ENCODE data around the gene NTHL1.
"Not testable (repeated sequence)": the region's sequence is repeated elsewhere in the genome, so short reads cannot be mapped to it uniquely, and the experiment has no call there.

NTHL1 gene

GRCh38 chr16:2028146-2028545 lies 19.5 kb downstream of the NTHL1 start:
- DNase-seq (ENCODE audit: low read depth in 2 of 2): no peak

- no peak for DNase-seq (ENCODE audit: low read depth in 2 of 2)
Measured at GRCh38 chr16:2027024-2028010, 20.3 kb downstream of the NTHL1 start.

- no peak for DNase-seq (ENCODE audit: low read depth in 2 of 2)
Measured at GRCh38 chr16:2026461-2027023, 21.1 kb downstream of the NTHL1 start, which contains the start of gene NHERF2. NHERF2 (plus strand) TSS chr16:2026902; CDS start chr16:2027006, 104 bp downstream.

- no peak for DNase-seq (ENCODE audit: low read depth in 2 of 2)
Measured at GRCh38 chr16:2025878-2026460, 21.7 kb downstream of the NTHL1 start.

- no peak for DNase-seq (ENCODE audit: low read depth in 2 of 2)
Measured at GRCh38 chr16:2025251-2025650, 22.4 kb downstream of the NTHL1 start.

GRCh38 chr16:2024032-2024420 lies 23.6 kb downstream of the NTHL1 start:
- DNase-seq (ENCODE audit: low read depth in 2 of 2): no peak

GRCh38 chr16:2023092-2024031 lies 24.3 kb downstream of the NTHL1 start:
- peak; percentile 95 to 96 for DNase-seq (ENCODE audit: low read depth in 2 of 2)

- DNase-seq (ENCODE audit: low read depth in 2 of 2): no peak
Measured at GRCh38 chr16:2022723-2023091, 24.9 kb downstream of the NTHL1 start.

- DNase-seq (ENCODE audit: low read depth in 2 of 2): no peak
Measured at GRCh38 chr16:2019921-2020831, 27.5 kb downstream of the NTHL1 start.

- DNase-seq (ENCODE audit: low read depth in 2 of 2): no peak
Measured at GRCh38 chr16:2019518-2019920, 28.1 kb downstream of the NTHL1 start, which contains the start of gene NPW. NPW (plus strand) TSS chr16:2019785.

GRCh38 chr16:2016407-2016922 lies 31.2 kb downstream of the NTHL1 start:
- DNase-seq (ENCODE audit: low read depth in 2 of 2): no peak

GRCh38 chr16:2015947-2016208 lies 31.8 kb downstream of the NTHL1 start:
- DNase-seq (ENCODE audit: low read depth in 2 of 2): no peak

GRCh38 chr16:2015117-2015946 lies 32.3 kb downstream of the NTHL1 start:
- DNase-seq (ENCODE audit: low read depth in 2 of 2): no peak

GRCh38 chr16:2013527-2013926 lies 34.1 kb downstream of the NTHL1 start:
- no peak for DNase-seq (ENCODE audit: low read depth in 2 of 2)

GRCh38 chr16:2011726-2012125 lies 35.9 kb downstream of the NTHL1 start:
- DNase-seq (ENCODE audit: low read depth in 2 of 2): not testable (repeated sequence)

- peak; percentile 66 to 69 for DNase-seq (ENCODE audit: low read depth in 2 of 2)
Measured at GRCh38 chr16:2009791-2010510, 37.7 kb downstream of the NTHL1 start, which contains the start of gene ZNF598. ZNF598 (minus strand) TSS chr16:2009821.

- DNase-seq (ENCODE audit: low read depth in 2 of 2): no peak
Measured at GRCh38 chr16:2009164-2009711, 38.4 kb downstream of the NTHL1 start.

GRCh38 chr16:2008631-2009163 lies 38.9 kb downstream of the NTHL1 start:
- DNase-seq (ENCODE audit: low read depth in 2 of 2): no peak
